H1 (cell line): ENCODE results near the gene GRIA4. TPM values are rescaled to one million over a fixed set of nuclear protein-coding genes. Genes with fewer than 3 reads are reported as not detected.

Experiments
- CTCF ChIA-PET: fragments of 300-600 bp; sonication (Branson Sonifier 250); formaldehyde crosslinking; loops from one replicate; lab custom pipeline; 2021; ENCODE audit not compliant: partially characterized antibody; lab: Charles Lee
- POLR2A ChIA-PET: fragments of 300-600 bp; sonication (Branson Sonifier 250); formaldehyde crosslinking; loops from one replicate; lab custom pipeline; 2021; ENCODE audit warnings: inconsistent platforms; ENCODE audit not compliant: partially characterized antibody; lab: Charles Lee
- DNase-seq, 2 experiments: peaks; one replicate each; pipeline versions ENCODE4 v3.0.0 to v3.0.0-alpha.2; 2010 to 2022; ENCODE audit warnings: low spot score in 2 of 2, low read depth in 1 of 2, mixed read lengths in 1 of 2
- FAIRE-seq: peaks from 2 replicates; lab custom pipeline; 2011; peaks lifted over from hg19 to GRCh38; lab: Jason Lieb, UNC
- H2AFZ ChIP-seq: 2 replicates; pipeline ENCODE4 v1.8.1; 2012; ENCODE audit warnings: low read length, inconsistent platforms
- H2AK5ac ChIP-seq: 2 replicates; pipeline ENCODE4 v1.6.1; 2013; ENCODE audit warnings: low read depth, low read length
- H2BK120ac ChIP-seq: replicated peaks from 2 replicates; pipeline ENCODE3; 2013; ENCODE audit warnings: low read depth, low read length, inconsistent platforms
- H2BK12ac ChIP-seq: 2 replicates; pipeline ENCODE4 v1.6.1; 2013; ENCODE audit warnings: low read depth, low read length
- H2BK15ac ChIP-seq: 2 replicates; pipeline ENCODE4 v1.6.1; 2013; ENCODE audit warnings: low read length
- H2BK20ac ChIP-seq: 2 replicates; pipeline ENCODE4 v1.6.1; 2013; ENCODE audit warnings: low read length
- H2BK5ac ChIP-seq: 2 replicates; pipeline ENCODE4 v1.6.1; 2013; ENCODE audit warnings: low read depth, low read length
- H3K14ac ChIP-seq: 2 replicates; pipeline ENCODE4 v1.6.1; 2013; ENCODE audit warnings: inconsistent platforms; ENCODE audit not compliant: insufficient read length
- H3K18ac ChIP-seq: 2 replicates; pipeline ENCODE4 v1.6.1; 2013; ENCODE audit warnings: low read length; ENCODE audit errors: extremely low read depth
- H3K23ac ChIP-seq: 2 replicates; pipeline ENCODE4 v1.6.1; 2013; ENCODE audit warnings: inconsistent platforms; ENCODE audit not compliant: insufficient read length
- H3K23me2 ChIP-seq: 2 replicates; pipeline ENCODE4 v1.6.1; 2013; ENCODE audit warnings: low read depth, low read length
- H3K27ac ChIP-seq: 2 replicates; pipeline ENCODE4 v1.6.1; 2011; ENCODE audit warnings: low read depth, low read length, inconsistent platforms
- H3K27me3 ChIP-seq, 4 experiments: replicated peaks in 1 of 4; 1 replicate in 1 of 4; 2 replicates in 3 of 4; pipeline versions ENCODE4 v1.6.1 to v1.8.1; 2011 to 2013; ENCODE audit warnings: low read length in 3 of 4, mild to moderate bottlenecking in 3 of 4, inconsistent platforms in 2 of 4, mixed read lengths in 2 of 4, moderate library complexity in 1 of 4; ENCODE audit not compliant: control insufficient read depth in 3 of 4, insufficient read depth in 3 of 4; ENCODE audit errors: extremely low read depth in 1 of 4
- H3K36me3 ChIP-seq, 4 experiments: 2 replicates each; pipeline versions ENCODE4 v1.6.1 to v1.8.1; 2011 to 2013; ENCODE audit warnings: mild to moderate bottlenecking in 4 of 4, low read length in 3 of 4, moderate library complexity in 2 of 4, control low read depth in 1 of 4, inconsistent platforms in 1 of 4; ENCODE audit not compliant: insufficient read depth in 4 of 4, control insufficient read depth in 2 of 4
- H3K4ac ChIP-seq: replicated peaks from 2 replicates; pipeline ENCODE3; 2013; ENCODE audit warnings: low read length, low read depth, mixed read lengths, inconsistent platforms; ENCODE audit not compliant: insufficient read length
- H3K4me1 ChIP-seq, 4 experiments: replicated peaks in 1 of 4; 1 replicate in 1 of 4; 2 replicates in 3 of 4; pipeline versions ENCODE4 v1.6.1 to v1.8.1; 2011 to 2013; ENCODE audit warnings: low read length in 3 of 4, inconsistent platforms in 2 of 4, mixed read lengths in 1 of 4; ENCODE audit not compliant: insufficient read depth in 4 of 4, control insufficient read depth in 3 of 4
- H3K4me2 ChIP-seq, 2 experiments: 2 replicates each; pipeline versions ENCODE4 v1.6.1 to v1.8.1; 2011 to 2013; ENCODE audit warnings: low read depth in 2 of 2, low read length in 2 of 2, control low read depth in 1 of 2, inconsistent platforms in 1 of 2, mild to moderate bottlenecking in 1 of 2; ENCODE audit not compliant: insufficient read depth in 1 of 2
- H3K4me3 ChIP-seq, 4 experiments: fragments of 200-600, 300-600 bp in 1 of 4; sonication (generic), shearing (Covaris generic), sonication (Bioruptor Twin) in 1 of 4; 2 replicates each; pipeline versions ENCODE4 v1.5.1 to v1.8.1; 2011 to 2016; ENCODE audit warnings: low read length in 4 of 4, low read depth in 3 of 4, control low read depth in 2 of 4, inconsistent platforms in 2 of 4, mild to moderate bottlenecking in 2 of 4, mixed read lengths in 1 of 4, moderate library complexity in 1 of 4; ENCODE audit not compliant: insufficient read depth in 2 of 4; ENCODE audit errors: extremely low read depth in 1 of 4
- H3K56ac ChIP-seq: replicated peaks from 2 replicates; pipeline ENCODE3; 2013; ENCODE audit warnings: low read depth, mild to moderate bottlenecking, mixed read lengths, low read length, inconsistent platforms; ENCODE audit not compliant: insufficient read length
- H3K79me1 ChIP-seq: 2 replicates; pipeline ENCODE4 v1.6.1; 2013; ENCODE audit warnings: low read depth, low read length, control low read depth
- H3K79me2 ChIP-seq, 2 experiments: 2 replicates each; pipeline versions ENCODE4 v1.6.1 to v1.8.1; 2012 to 2013; ENCODE audit warnings: low read length in 2 of 2, mild to moderate bottlenecking in 2 of 2, inconsistent platforms in 1 of 2; ENCODE audit not compliant: insufficient read depth in 2 of 2, control insufficient read depth in 1 of 2
- H3K9ac ChIP-seq, 4 experiments: replicated peaks in 1 of 4; 1 replicate in 1 of 4; 2 replicates in 3 of 4; pipeline versions ENCODE4 v1.6.1 to v1.8.1; 2011 to 2013; ENCODE audit warnings: low read depth in 3 of 4, low read length in 3 of 4, control low read depth in 2 of 4, mild to moderate bottlenecking in 2 of 4, moderate library complexity in 2 of 4, inconsistent platforms in 1 of 4; ENCODE audit errors: extremely low read depth in 1 of 4
- H3K9me3 ChIP-seq, 2 experiments: 2 replicates each; pipeline versions ENCODE4 v1.6.1 to v1.8.1; 2012 to 2013; ENCODE audit warnings: mild to moderate bottlenecking in 2 of 2, moderate library complexity in 2 of 2, control low read depth in 1 of 2, inconsistent platforms in 1 of 2, low read depth in 1 of 2, low read length in 1 of 2, mixed read lengths in 1 of 2; ENCODE audit not compliant: insufficient read depth in 2 of 2
- H4K20me1 ChIP-seq, 2 experiments: replicated peaks in 1 of 2; 2 replicates each; pipeline versions ENCODE3 to v1.8.1; 2011 to 2013; ENCODE audit warnings: inconsistent platforms in 2 of 2, low read length in 2 of 2, mild to moderate bottlenecking in 1 of 2; ENCODE audit not compliant: insufficient read depth in 2 of 2, control insufficient read depth in 1 of 2
- H4K5ac ChIP-seq: 2 replicates; pipeline ENCODE4 v1.6.1; 2013; ENCODE audit warnings: low read length, low read depth, mixed read lengths, inconsistent platforms; ENCODE audit not compliant: insufficient read length
- H4K8ac ChIP-seq: 2 replicates; pipeline ENCODE4 v1.8.0; 2013; ENCODE audit warnings: mild to moderate bottlenecking, moderate library complexity, low read length, inconsistent platforms; ENCODE audit not compliant: insufficient read depth; ENCODE audit errors: extremely low read depth
- H4K91ac ChIP-seq: replicated peaks from 2 replicates; pipeline ENCODE3; 2013; ENCODE audit warnings: low read length, mixed read lengths, inconsistent platforms; ENCODE audit not compliant: insufficient read length
- CBX8 ChIP-seq: fragments of 300-800, 300-1000 bp; sonication (generic); IDR thresholded peaks from 2 replicates; pipeline ENCODE4 v1.7.1; 2016; ENCODE audit warnings: low read depth, low read length, borderline replicate concordance
- KDM4A ChIP-seq: IDR thresholded peaks from one replicate; pipeline ENCODE4 v1.7.1; 2012; ENCODE audit warnings: low read depth, mild to moderate bottlenecking, moderate library complexity, low read length, inconsistent platforms; ENCODE audit not compliant: severe bottlenecking
- KDM5A ChIP-seq: fragments of 200-600 bp; IDR thresholded peaks from 2 replicates; pipeline ENCODE4 v1.7.1; 2012; ENCODE audit warnings: mild to moderate bottlenecking, low read length, inconsistent platforms, mixed read lengths
- PHF8 ChIP-seq: fragments of 200-600 bp; sonication (generic); conservative IDR thresholded peaks from 2 replicates; pipeline ENCODE4 v1.7.1; 2012; ENCODE audit warnings: low read depth, mild to moderate bottlenecking, inconsistent platforms, low read length, moderate library complexity
- SIRT6 ChIP-seq: IDR thresholded peaks from one replicate; pipeline ENCODE4 v1.7.1; 2012; ENCODE audit warnings: low read length, inconsistent platforms
- ZNF274 ChIP-seq: IDR thresholded peaks from 2 replicates; pipeline ENCODE4 v1.7.0; 2012; ENCODE audit warnings: low read length, borderline replicate concordance; ENCODE audit errors: extremely low read depth
- WGBS, 2 experiments: shearing (Covaris generic) in 1 of 2; methylation state at CpG; one replicate each; pipeline versions ENCODE4 v1.1.6 to v1.1.7; 2013 to 2015; ENCODE audit warnings: low lambda C conversion rate in 2 of 2, mixed read lengths in 2 of 2, inconsistent platforms in 1 of 2, low coverage in 1 of 2, missing lambda C conversion rate in 1 of 2; ENCODE audit not compliant: insufficient replicate concordance in 2 of 2, insufficient coverage in 1 of 2, insufficient read length in 1 of 2; ENCODE audit errors: extremely low coverage in 1 of 2, missing lambda C conversion rate in 1 of 2; 5-methylcytosine and 5-hydroxymethylcytosine counted together
- long read RNA-seq, 2 experiments: library from RNA in 1 of 2; library from capped mRNA in 1 of 2; stranded (forward); transcript quantifications; one replicate each; pipeline ENCODE4 v2.0.0, GENCODE V29; 2021; ENCODE audit warnings: inconsistent platforms in 1 of 2
- polyA minus RNA-seq, 3 experiments: library from RNA; depleted of rRNA, polyadenylated mRNA; stranded (reverse); fragments of >200 nt; gene quantifications; 1 replicate in 2 of 3; 2 replicates in 1 of 3; pipeline ENCODE4 v1.2.3, GENCODE V29; 2011
- polyA plus RNA-seq, 7 experiments: library from polyadenylated mRNA; depleted of rRNA in 3 of 7; stranded (reverse) in 5 of 7; unstranded in 2 of 7; fragments of >200 nt in 5 of 7; fragments of 200-250 nt in 2 of 7; gene quantifications; 1 replicate in 5 of 7; 2 replicates in 1 of 7; 4 replicates in 1 of 7; pipeline versions ENCODE4 v1.2.1 to v1.2.3, GENCODE V29; 2011 to 2013; ENCODE audit warnings: missing spikeins in 2 of 7, mixed read lengths in 2 of 7
- total RNA-seq: library from RNA; stranded (reverse); fragmentation: NEBNext Ultra II Directional; extraction: Animal tissue kit (Norgen Biotek cat#: 25700); gene quantifications from 2 replicates; pipeline ENCODE4 v1.2.1, GENCODE V29; 2021
- TF ChIP-seq, protein P1 (sequence below): IDR thresholded peaks from 2 replicates; pipeline ENCODE4 v1.6.1; 2011; ENCODE audit warnings: low read depth, mild to moderate bottlenecking, low read length; ENCODE audit not compliant: insufficient read depth

Gene GRIA4
- total RNA-seq (18.8 and 21.8 TPM in 2 replicates), polyA plus RNA-seq (2011; rRNA removed) (8.9 and 12.5 TPM in 2 replicates), polyA minus RNA-seq (2011; rRNA and poly(A)+ RNA removed) (17.2 and 23.2 TPM in 2 replicates)
- 13.5 TPM for polyA plus RNA-seq (2011; cell fraction: cytosol; rRNA removed)
- 6.0 TPM for polyA plus RNA-seq (2011; cell fraction: nucleus; rRNA removed)
- 8.8 to 15.4 TPM (median 9.5 TPM) in 4 replicates for polyA plus RNA-seq (2012, experiment 1 of 2)
- polyA plus RNA-seq (2012, experiment 2 of 2): 0.88 TPM
- 22.2 TPM for polyA plus RNA-seq (2013, experiment 1 of 2)
- 23.1 TPM for polyA plus RNA-seq (2013, experiment 2 of 2)
- polyA minus RNA-seq (2011; cell fraction: cytosol; rRNA and poly(A)+ RNA removed): 3.9 TPM
- polyA minus RNA-seq (2011; cell fraction: nucleus; rRNA and poly(A)+ RNA removed): 50.9 TPM
- long read RNA-seq, experiment 1, partial matches to known transcripts: 1 of 7 reads
- long read RNA-seq, experiment 1, other reads (novel, unspliced or antisense): 2 of 7 reads
- long read RNA-seq, experiment 2, partial matches to known transcripts: 0 of 12 reads
- long read RNA-seq, experiment 2, other reads (novel, unspliced or antisense): 7 of 12 reads

DNA sequence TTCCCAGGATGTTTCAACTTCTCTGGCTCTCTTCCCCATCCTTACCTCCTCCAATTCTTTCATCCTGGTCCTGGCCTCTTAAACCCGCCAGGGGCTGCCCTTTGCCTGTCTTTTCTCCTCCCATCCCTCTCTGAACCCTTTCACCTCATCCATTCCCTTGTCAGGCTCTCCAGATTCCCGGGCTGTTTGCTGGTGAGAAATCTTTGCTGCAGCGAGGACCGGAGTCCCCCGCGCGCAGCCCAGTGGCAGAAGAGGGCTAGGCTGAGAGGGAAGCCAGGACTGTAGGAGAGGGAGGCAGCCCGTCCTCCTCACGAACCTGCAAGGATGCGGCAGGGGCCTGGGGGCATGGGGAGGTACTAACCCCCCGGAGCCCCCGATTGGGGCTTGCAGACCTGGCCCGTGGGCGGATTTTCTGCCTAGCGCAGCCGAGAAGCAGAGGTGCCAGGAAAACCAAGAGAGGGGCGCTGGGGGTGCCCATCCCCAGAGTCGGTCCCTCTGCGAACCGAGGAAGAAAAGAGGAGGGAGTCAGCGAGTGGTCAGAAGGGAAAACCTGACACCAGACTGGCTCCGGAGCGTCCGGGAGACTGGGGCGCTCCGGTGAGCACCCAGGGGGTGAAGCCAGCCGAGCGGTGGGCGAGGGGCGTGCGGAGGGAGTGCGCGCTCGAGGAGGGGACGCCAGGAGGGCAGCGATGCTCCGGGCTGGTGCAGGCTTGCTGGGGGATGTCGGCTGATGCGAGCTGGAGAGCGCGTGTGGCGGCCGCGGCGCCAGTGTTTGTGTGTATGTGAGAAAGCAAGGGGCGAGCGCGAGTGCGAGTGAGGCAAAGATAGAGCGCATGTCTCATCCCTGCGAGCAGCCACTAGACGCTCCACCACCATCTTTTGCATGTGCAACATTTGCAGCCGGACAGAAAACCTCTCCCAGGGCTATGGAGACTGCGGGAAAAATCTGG, at the start of gene GRIA4:
Gene GRIA4 (plus strand): TSS at position 242 of the 950 bp plus-strand sequence. CDS start 925 bp downstream, outside the sequence.
- Histone ChIP-seq H4K20me1 (no peaks in the 10 kb centered on the region), H3K56ac (peak within 1 kb of the TSS; percentile 67), H3K14ac (no peak within 1 kb of the TSS), H3K27me3 (peaks cover 0 to 19% (median 5%) of the 10 kb centered on the region in 4 experiments; a peak in 5 of 7 replicates), H2BK15ac (peak within 1 kb of the TSS; percentile 76; the same call in 1 of the 2 replicates), H3K23ac (no peak within 1 kb of the TSS), H3K23me2 (peaks cover 18% of the 10 kb centered on the region; the same call in 1 of the 2 replicates), H3K4ac (no peak within 1 kb of the TSS), H3K4me1 (peaks cover 3 to 13% (median 6%) of the 10 kb centered on the region in 4 experiments; a peak in 4 of 7 replicates), H3K9me3 (0 out of 4 replicates have a peak, but pooled peaks cover 0 to 4% of the 10 kb centered on the region in 2 experiments), H2BK12ac (peak within 1 kb of the TSS; percentile 83), H3K18ac (no peak within 1 kb of the TSS; the same call in 1 of the 2 replicates), H2BK20ac (0 out of 2 replicates have a peak within 1 kb of the TSS, but pooled peaks have one; percentile 28), H4K91ac (peak within 1 kb of the TSS; percentile 49), H2BK120ac (peak within 1 kb of the TSS; percentile 38), H4K5ac (no peak within 1 kb of the TSS), H3K4me3 (peak within 1 kb of the TSS; percentile 61 to 85 (median 76)), H3K4me2 (peak within 1 kb of the TSS; percentile 95 to 97), H3K79me2 (peaks cover 0 to 8% of the 10 kb centered on the region in 2 experiments; a peak in 2 of 4 replicates), H3K36me3 (no peaks in the 10 kb centered on the region), H3K27ac (no peak within 1 kb of the TSS), H4K8ac (peak within 1 kb of the TSS; percentile 79), H2BK5ac (peak within 1 kb of the TSS; percentile 37; the same call in 1 of the 2 replicates), H3K9ac (peak within 1 kb of the TSS in 3 of 4 experiments; percentile 15 to 80 (median 65); a peak in 6 of 7 replicates), H2AFZ (peak within 1 kb of the TSS; percentile 95), H3K79me1 (no peaks in the 10 kb centered on the region), H2AK5ac (no peak within 1 kb of the TSS)
- CTCF ChIA-PET: interaction anchor here (0.6 kb wide), 1 partner anchor 472 kb away, joined by 3 read pairs; no protein-coding TSS in a partner anchor
- POLR2A ChIA-PET: no interaction called here
- 1% methylated on average over 42 of the region's 54 CpGs; no CpG with 5 or more reads in 1 of the 2 experiments for WGBS, 2 experiments
- DNase-seq: peak in 1 of 2 experiments; percentile 80
- FAIRE-seq: no peak
- TF ChIP-seq SIRT6: no peak
- TF ChIP-seq KDM4A: peak; percentile 92
- no peak for TF ChIP-seq PHF8
- no peak for TF ChIP-seq CBX8
- TF ChIP-seq ZNF274: no peak
- TF ChIP-seq, protein P1, sequence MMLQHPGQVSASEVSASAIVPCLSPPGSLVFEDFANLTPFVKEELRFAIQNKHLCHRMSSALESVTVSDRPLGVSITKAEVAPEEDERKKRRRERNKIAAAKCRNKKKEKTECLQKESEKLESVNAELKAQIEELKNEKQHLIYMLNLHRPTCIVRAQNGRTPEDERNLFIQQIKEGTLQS: no peak
- TF ChIP-seq KDM5A: no peak
